HG03097 (cell line): Measurements from ENCODE around the gene DCLRE1B.
A peak's percentile ranks its signal among the peaks of the same experiment; 100 is the strongest.

Experiments
- ATAC-seq: cut with Tn5 transposase; IDR thresholded peaks from one replicate; pipeline ENCODE4 v1.9.1; 2021; ENCODE audit not compliant: unreplicated experiment, low FRiP score

Gene DCLRE1B

DNA sequence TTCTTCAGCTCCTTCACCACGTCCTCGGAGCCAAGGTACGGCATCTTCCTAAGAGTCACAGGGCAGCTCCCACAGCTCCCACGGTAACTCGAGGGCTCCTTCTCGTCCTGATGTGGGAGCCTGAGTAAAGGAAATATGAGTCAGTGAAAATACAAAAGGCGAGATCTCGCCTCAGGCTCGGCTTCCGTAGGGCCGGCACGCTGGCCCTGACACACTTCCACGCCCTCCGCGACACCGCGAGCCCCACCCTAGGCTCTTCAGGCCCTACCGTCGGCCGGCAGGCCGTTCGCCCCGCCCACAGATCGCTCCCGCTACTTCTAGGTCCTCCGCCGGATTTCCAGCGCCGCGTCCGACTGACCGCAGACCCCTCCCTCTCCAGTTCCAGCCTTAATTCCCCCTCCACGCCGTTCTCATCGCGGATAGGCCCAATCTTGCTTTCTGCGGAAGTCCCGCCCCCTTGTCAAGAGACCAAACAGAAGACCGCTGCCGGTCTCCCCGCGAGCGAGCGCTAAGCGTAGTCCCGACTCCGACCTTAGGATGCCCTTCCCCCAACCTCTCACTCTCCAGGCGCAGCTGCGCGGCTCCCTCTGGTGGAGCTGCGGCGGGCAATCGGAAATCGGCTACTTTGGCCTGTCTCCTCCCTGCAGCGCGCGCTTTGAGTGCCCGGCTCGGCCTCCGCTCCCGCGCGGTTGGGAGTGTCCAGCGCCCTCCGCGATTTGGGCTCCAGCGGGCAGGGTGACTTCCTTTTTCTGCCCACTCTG, at the start of gene DCLRE1B, which contains the start of gene AP4B1:
TSS of gene DCLRE1B (plus strand) at position 653 of the 761 bp plus-strand sequence. CDS start 261 bp downstream, outside the sequence.
TSS of gene AP4B1 (minus strand) at position 126 of the 761 bp plus-strand sequence. CDS start at position 44, 82 bp downstream.
- ATAC-seq = peak; percentile 88

DNA sequence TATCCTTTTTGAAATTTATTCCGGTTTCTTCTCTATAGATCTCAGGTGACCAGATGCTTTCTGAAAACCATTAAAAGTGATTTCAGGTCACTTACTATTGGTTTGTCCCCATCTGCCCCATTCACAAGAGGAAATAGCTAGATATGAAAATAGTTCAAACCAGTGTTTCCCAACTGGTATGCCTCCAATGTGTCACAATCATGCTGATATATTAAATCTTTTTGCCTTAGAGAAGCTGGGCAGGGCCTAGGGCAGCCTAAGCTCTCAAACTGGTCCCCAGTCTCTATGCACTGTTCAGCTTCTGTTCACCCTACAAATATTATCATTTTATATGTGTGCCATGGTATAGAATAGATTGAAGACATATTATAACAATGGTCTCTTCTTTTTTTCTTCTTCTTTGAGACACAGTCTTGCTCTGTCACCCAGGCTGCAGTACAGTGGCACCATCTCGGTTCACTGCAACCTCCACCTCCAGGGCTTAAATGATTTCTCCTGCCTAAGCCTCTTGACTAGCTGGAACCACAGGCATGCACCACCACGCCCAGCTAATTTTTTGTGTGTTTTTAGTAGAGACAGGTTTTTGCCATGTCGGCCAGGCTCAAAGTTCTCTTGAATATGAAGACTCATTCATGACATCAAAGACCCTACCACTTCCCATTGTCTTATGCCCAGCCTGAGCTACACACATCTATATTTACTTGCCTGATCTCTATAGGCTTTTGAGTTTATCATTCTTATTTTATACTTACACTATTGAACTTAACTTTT, 49.3 kb upstream of the DCLRE1B start:
- ATAC-seq = no peak

DNA sequence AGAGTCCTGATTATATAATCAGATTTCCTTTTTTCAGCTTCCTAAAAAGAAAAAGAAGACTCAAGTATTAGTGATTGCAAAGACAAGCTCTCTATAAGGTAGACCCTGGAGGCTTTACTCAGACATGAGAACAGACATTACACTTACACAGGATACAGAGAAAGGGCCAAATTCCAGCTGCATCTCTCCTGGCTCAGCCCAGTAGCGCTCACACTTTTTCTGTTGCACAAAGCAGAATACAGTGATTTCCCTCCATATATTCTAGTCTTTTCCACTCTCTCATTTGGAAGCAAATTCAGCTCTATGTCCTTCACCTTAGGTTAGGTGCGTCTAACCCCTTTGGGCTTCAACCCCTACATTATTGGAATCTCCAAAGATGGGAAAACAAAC, 48.7 kb upstream of the DCLRE1B start:
- no peak for ATAC-seq

DNA sequence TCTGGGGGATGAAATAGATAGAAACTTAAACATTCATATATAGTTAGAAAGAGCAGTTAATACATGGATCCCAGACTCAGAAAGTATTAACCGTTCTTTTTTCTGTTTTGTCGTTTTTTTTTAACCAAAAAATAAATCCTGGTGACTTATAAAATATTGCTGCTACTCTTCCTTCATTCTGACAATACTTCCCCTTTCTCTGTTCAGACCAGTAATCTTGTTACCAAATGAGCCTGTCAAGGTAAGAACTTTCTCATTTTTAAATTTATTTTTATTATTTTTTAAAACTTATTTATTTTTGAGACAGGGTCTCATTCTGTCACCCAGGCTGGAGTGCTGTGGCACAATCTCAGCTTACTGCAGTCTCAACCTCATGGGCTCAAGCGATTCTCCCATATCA, 47.4 kb upstream of the DCLRE1B start:
- no peak for ATAC-seq

DNA sequence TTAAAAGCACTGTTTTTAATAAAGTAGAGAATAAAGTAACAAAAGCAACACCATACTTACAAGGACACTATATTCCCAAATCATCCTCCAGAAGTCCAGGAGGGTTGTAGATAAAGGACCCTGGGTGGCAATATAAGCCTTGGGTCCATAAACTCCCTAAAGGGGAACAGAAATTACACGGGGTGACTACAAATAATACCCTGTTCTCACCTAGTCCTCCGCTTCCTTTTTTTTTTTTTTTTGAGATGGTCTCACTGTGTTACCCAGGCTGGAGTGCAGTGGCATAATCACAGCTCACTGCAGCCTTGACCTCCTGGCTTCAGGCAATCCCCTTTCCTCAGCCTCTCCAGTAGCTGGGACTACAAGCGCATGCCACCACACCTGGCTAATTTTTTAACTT, 46.7 kb upstream of the DCLRE1B start:
- ATAC-seq = no peak

DNA sequence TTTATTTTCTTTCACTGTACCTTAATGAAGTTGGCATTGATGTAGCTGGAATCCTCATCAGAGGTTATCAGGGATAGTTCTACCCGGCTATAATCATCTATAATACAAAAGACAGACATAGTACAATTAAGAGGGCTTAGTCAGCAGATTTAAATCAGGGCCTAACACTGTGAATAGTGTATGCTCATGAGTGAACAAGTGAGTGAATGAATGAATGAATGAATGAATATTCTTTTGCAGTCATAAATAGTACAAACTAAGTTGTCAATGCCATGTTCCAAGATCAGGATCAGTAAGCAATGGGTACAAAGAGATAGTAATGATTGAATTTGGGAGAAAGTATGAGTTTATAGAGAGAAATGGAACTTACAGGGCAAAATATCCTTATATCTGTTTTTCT, 46.1 kb upstream of the DCLRE1B start:
- ATAC-seq = no peak

DNA sequence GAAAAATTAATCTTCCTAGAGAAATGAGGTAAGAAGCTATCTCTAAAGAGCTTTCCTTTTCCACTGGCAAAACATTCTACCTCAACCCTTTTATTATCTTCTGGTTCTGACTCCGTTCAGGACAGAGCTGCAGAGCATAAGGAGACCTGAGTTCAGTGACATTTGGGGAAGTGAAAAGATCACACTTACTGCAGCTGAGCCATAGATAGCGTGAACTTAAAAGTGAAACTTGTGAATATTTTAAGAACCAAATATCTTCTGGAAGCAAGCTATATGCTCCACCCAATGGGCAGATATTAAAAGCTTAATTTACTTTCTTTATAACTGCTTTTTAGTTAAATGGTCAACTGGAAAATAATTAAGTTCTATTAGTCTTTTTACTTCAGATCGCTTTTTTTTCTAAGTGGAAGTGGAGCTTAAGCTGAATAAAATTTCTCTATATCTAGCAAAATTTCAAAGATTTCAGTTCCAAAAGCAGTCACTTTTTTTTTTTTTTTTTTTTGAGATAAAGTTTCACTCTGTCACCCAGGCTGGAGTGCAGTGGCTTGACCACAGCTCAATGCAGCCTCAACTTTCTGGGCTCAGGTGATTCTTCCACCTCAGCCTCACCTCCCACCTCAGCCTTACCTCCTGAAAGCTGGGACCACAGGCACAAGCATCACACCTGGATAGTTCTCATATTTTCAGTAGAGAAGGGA, 45.5 kb upstream of the DCLRE1B start:
- peak; percentile 83 for ATAC-seq

DNA sequence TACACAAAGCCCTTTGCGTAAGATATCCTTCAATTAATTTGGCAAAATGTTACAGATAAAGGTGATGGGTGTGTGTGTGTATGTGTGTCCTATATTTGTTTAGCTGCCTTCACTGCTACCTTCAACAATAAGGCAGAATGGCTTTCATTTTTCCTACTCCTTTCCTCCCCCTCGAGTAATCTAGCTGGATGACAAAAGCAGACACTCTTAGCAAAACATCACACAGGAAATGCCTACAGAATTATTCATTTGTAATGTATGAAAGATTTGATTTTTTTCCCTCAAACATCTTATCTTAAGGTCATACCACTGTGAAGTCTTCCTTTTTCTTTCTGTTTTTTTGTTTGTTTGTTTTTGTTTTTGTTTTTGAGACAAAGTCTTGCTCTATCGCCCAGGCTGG, 44.2 kb upstream of the DCLRE1B start:
- no peak for ATAC-seq

DNA sequence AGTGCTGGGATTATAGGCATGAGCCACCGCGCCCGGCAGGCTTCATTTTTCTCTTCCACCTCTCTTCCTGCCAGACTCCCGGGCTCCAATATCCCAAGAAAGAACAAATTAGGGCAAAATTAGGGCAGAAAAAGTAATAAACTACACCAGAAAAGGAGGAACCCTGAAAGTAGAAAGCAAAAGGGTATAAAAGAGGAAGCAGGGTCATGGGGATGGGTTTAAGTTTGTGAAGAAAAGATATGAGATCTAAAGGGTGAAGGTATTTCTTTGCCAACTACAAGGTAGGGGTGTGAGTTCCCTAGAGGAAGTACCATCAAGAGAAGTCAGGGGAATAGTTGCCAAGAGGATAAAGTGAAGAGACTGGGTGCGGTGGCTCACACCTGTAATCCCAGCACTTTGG, 43.5 kb upstream of the DCLRE1B start:
- ATAC-seq = no peak

DNA sequence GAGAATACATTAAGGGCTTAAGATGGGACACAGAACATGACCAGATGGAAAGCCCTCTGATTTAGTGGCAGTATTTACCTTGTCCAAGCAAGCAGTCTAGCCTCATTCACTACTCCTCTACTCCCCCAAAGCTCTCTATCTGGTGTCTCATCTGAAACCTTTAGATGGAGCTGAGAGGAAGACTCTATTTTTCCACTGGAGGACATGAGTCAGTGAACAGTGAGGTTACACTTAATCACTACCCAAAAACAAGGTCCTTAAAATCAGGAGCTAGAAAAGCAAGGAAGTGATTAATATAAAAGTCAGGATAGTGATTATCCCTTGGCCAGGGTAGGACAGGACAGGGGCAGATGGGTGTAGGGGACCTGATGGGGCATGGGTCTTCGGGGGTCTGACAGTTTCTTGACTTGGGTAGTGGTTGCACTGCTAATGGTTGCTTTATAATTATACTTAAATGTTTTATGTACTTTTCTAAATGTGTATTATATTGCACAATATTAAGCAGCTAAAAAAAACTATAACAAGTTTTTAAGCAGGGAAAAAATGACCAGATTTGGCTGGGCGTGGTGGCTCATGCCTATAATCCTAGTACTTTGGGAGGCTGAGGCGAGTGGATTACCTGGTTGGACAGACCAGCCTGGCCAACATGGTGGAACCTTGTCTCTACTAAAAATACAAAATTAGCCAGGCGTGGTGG, 36.6 kb upstream of the DCLRE1B start:
- ATAC-seq = no peak

DNA sequence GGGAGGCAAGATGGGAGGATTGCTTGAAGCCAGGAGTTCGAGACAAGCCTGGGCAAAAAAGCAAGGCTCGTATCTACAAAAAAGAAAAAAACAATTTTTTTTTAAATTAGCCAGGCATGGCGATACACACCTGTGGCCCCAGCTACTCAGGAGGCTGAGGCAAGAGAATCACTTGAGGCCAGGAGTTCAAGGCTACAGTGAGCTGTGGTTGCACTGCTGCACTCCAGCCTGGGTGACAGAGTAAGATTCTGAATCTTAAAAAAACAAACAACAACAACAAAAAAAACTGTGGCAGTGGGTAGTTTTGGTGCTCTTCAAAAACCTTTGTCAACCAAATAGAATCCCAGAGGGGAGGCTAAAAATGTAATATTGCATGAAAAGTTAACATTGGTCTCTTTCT, 34.3 kb upstream of the DCLRE1B start:
- ATAC-seq = no peak

DNA sequence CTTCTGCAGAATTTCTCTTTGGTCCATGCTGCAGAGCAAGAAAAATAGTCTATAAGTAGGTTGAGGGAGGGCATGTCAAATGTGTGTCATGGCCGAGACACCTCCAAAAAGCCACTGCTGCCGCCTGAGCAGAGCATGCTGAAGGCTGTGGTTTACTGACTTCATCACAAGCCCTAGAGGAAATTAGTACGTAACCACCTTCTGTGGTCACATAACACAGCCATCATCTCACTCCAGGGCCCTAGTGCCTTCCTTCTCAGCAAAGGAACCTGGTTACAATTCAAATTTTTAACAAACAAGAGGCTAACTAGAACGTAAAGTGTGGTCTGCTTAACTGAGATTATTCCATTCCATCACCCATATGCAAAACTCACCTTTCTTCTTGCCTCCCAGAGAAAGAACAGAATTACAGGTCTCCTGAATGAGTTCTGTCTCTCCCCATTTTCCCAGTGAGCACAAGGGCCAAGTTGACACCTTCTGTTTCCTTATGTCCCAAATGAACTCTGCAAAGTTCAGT, 33.5 kb upstream of the DCLRE1B start, which contains the start of gene PTPN22:
TSS of gene PTPN22 (minus strand) at position 116 of the 517 bp plus-strand sequence.
- ATAC-seq = peak; percentile 73

DNA sequence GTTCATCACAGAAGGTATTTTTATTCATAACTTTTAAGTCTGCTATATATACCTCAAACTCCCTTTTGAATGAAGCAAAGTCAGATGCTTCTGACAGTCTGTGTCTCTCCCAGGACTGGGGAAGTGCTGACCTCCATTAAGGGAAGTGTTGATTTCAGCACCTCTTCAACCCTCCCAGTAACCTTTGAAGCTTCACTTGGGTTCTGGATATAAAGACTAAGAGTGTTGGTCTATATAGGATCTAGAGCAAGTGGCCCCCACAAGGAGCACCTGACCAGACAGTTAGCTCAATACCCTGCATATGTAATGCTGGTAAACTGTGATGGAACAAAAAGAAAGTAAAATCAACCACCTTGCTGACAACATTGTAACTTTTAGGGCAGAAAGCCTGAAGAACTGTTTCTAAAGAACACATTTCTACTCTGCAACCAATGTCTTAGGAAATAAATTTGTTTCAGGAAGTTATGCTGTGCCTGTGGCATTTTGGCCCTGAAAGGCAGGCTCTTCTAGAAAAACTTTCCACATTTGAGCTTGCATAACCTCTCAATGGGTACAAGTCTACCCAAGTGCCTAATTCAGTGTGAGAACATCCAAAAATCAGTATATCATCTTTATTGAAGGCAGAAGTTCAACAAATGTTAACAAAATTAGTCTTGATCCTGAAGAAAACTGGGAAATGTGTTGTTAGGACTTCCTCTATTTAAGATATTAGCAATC, 32.7 kb upstream of the DCLRE1B start:
- ATAC-seq = no peak

DNA sequence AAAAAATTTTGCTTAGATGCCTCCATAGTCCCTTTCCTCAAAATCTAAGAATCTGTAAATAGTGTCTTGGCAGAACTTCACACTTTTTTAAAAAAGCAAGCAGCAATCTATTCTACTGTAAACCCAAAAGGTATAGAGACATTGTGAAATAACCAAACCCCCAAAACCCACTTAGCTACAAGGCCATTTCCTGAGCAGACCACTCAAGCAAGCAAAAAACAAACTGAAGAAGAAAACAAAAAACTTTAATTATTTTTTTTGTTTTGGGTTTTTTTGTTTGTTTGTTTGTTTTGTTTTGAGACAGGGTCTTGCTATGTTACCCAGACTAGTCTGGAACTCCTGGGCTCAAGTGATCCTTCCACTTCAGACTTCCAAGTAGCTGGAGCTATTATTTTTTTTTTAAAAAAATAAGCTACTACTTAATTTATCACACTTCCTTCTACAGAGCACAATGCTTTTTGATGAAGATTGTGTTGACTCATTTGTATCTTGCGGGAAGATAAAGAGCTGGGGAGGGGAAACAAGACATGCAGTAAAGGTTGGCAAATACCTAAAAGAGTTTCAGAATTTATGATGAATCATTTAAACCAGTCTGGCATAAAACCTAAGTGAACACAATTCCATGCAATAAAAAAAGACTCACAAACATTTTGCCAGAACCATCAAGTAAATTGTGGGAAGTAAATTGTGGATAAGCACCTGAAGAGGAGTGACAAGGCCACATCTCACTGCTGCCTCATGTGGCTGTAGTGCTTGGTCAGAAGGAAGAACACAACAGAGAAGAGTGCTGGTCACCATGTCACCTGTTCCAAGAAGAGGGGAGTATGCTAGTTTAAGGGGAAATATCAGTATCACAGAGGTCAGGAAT, 30.9 kb upstream of the DCLRE1B start:
- ATAC-seq = no peak

DNA sequence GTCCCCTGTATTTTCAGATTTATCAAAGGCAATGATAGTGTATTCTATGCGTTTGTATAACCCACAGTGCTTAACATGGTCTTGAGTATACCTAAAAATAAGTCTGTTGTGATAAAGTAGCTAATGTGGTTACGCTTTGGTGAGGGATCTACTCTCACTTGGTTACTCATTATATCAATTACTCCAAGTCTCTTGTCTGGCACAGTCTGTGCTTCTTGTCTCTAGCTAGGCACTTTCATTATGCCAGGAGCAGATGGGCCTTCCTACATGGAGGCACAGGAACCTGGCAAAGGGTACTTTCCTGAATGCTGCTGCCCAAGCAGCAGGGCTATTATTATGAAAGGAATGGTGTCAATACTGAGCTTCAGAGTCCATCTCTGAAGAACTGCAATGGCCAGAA, 29.4 kb upstream of the DCLRE1B start:
- peak; percentile 30 for ATAC-seq

DNA sequence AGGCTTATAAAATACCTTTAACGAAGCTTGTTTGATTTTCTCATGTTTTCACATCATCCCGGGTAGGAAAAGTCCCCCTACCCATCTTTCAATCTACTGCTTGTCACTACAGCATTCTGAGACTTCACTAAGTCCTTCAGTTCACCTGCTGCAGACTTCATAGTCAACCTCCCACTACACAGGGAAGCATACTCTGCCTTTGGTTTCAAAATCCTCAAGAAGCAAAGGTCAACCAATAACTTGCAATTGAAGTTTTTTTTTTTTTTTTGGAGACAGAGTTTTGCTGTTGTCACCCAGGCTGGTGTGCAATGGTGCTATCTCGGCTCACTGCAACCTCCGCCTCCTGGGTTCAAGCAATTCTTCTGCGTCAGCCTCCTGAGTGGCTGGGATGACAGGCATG, 28.9 kb upstream of the DCLRE1B start:
- ATAC-seq = no peak

DNA sequence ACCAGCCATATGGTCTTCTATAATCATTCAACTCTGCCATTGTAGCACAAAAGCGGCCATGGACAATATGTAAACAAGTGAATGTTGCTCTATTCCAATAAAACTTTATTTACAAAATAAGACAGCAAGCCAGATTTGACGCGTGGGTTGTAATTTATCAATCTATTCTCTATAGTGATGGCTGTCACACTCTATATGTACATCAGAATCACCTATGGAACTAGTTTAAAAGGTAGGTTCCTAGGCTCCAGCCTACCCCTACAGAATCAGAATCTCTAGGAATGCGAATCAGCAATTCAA, 25.4 kb upstream of the DCLRE1B start:
- no peak for ATAC-seq

DNA sequence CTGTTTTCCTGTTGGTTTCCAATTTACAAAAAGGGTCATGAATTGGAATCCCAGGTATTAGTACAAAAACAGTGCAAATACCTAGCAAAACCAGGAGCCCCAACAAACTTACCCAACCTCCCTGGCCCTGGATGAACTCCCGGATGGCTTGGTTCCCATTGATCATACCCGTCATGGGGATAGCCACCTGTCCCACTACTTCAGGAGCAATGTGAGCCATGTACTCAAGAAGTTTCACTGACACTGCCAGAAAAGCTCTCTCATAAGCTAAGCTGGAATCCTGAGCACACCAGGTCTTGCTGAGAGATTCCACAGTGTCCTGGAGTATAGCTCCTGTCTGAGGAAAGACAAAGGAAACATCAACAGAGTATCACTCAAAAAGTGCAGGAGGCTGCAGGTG, 23.5 kb upstream of the DCLRE1B start:
- no peak for ATAC-seq
